RWPE1 (cell line): Measurements from ENCODE around the gene RPS19BP1.
A peak's percentile ranks its signal among the peaks of the same experiment; 100 is the strongest.

Source experiments
- CTCF ChIA-PET: fragments of 350-600 bp; sonication (Branson Sonifier 250); formaldehyde crosslinking; extraction: SDS; loops from one replicate; lab custom pipeline; 2021; lab: Yijun Ruan, JAX
- POLR2A ChIA-PET: fragments of 400-600 bp; formaldehyde crosslinking; extraction: SDS; loops from one replicate; lab custom pipeline; 2020; ENCODE audit warnings: antibody characterized with exemption; ENCODE audit not compliant: low non-redundant PET; lab: Yijun Ruan, JAX
- DNase-seq: peaks from one replicate; pipeline ENCODE4 v3.0.0; 2012; ENCODE audit warnings: low spot score
- H3K27ac ChIP-seq: fragments of 450-650 bp; 2 replicates; pipeline ENCODE4 v1.5.1; 2017
- TF ChIP-seq, protein P1 (sequence below): fragments of 450-650 bp; conservative IDR thresholded peaks from 2 replicates; pipeline ENCODE4 v1.5.1; 2017; ENCODE audit warnings: low read depth, mild to moderate bottlenecking

The RPS19BP1 gene

DNA sequence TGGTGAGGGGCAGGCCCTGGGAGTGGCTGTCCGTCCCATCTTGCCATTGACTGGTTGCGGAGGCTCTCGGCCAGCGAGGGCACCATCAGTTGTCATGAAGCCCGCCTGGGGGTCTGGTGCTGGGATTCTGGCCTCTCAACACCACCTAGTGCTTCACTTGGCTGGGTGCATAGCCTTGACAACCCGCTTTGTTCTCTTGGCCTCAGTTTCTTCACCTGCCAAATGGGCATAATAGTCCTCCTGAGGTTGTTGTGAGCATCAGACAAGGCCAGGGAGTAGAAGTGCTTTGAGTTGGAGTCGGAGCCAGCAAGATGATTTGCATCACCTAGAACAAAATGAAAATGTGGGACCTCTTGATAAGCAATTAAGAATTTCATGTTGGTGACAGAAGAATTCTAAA lies 36.5 kb upstream of the RPS19BP1 start:
- TF ChIP-seq, protein P1, sequence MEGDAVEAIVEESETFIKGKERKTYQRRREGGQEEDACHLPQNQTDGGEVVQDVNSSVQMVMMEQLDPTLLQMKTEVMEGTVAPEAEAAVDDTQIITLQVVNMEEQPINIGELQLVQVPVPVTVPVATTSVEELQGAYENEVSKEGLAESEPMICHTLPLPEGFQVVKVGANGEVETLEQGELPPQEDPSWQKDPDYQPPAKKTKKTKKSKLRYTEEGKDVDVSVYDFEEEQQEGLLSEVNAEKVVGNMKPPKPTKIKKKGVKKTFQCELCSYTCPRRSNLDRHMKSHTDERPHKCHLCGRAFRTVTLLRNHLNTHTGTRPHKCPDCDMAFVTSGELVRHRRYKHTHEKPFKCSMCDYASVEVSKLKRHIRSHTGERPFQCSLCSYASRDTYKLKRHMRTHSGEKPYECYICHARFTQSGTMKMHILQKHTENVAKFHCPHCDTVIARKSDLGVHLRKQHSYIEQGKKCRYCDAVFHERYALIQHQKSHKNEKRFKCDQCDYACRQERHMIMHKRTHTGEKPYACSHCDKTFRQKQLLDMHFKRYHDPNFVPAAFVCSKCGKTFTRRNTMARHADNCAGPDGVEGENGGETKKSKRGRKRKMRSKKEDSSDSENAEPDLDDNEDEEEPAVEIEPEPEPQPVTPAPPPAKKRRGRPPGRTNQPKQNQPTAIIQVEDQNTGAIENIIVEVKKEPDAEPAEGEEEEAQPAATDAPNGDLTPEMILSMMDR = no peak
- H3K27ac ChIP-seq = no peak overlapping the region
- DNase-seq = no peak
- ChIA-PET POLR2A (no interaction called here), CTCF (interaction anchor here (0.9 kb wide), 1 partner anchor 9 kb away, joined by 3 read pairs; no protein-coding TSS in a partner anchor)

DNA sequence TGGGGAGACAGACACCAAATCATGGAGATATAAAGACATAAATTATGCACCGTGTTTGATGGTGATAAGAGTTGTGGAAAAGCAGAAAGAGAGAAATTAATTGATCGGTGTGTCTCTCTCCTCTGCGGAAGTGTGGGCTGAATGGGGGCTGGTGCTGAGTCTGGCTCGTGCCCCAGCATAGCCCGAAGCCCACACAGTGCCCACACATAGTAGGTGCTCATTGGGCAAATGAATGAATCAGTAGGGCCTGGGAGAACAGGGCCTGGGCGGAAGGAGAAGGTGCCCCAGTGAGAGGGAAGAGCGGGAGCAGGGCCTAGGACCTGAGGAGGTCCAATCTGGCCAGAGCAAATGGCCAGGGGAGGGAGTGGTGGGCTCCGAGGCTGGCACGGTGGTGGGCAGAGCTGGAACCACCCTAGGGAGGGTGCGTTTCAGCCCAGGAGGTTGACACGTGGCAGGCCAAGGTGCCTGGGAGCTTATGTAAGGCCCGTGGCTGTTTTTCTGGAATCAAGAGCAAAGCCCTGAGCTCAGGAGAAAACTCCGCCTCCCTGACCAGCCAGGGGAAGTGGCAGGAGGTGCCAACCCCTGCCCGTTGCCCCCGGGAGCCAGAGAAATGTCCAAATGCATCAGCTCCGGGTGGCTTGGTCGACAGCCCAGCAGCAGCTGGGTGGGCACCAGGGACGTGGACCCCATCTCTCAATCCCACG lies 35.9 kb upstream of the RPS19BP1 start:
- TF ChIP-seq, protein P1 = no peak
- no peak for DNase-seq
- POLR2A ChIA-PET = no interaction called here
- H3K27ac ChIP-seq = no peak overlapping the region
- CTCF ChIA-PET = interaction anchor here (0.9 kb wide), 1 partner anchor 8 kb away, joined by 3 read pairs; no protein-coding TSS in a partner anchor

DNA sequence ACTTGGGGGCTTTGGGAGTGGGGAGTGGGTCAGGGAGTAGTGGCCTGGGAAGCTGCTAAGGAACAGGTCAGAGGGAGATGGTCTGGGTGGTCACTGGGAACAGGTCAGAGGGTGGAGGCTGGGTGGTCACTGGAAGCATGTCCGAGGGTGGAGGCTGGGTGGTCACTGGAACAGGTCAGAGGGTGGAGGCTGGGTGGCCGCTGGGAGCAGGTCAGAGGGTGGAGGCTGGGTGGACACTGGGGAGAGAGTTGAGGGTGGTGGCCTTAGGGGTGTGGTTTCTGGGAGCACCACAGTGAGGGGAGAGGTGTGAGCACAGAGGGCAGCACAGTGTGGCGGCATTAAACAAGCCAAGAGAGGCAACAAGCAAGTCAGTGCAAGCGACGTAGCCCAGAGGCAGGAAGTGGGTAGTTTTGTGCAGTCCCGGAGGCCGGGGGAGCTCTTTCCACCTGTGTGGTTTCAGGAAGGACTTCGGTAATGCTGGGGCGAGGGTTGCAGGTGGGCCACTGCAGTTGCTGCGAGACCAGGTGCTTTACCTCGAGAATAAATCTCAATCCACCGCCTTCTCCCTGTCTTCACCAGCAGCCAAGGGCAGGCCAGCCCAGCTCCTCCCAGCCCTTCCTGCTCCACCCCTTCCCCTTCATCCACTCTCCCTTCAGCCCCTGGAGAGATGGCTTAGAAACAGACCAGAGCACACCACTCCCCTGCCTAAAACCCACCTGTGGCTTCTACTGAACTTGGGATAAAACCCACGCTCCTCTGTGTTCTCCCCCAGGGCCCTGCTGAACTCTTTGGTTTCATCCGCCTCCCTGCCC lies 34.8 kb upstream of the RPS19BP1 start:
- POLR2A ChIA-PET = no interaction called here

DNA sequence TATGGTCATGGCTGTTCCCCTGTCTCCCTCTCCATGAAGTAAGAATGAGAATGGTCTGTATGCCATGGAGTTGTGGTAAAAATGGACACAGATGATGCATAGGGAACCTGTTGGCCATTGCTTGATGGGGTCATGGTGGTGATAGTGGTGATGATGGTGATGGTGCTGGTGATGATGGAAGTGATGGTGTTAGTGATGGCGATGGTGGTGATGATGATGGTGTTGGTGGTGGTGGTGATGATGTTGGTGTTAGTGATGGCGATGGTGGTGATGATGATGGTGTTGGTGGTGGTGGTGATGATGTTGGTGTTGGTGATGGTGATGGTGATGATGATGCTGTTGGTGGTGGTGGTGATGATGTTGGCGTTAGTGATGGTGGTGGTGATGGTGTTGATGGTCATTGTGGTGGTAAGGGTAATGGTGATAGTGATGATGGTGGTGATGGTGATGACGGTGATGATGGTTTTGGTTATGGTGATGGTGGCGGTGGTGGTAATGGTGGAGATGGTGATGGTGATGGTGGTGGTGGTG lies 32.9 kb upstream of the RPS19BP1 start:
- CTCF ChIA-PET = interaction anchor here (0.9 kb wide), 1 partner anchor 459 kb away, joined by 3 read pairs; no protein-coding TSS in a partner anchor
- TF ChIP-seq, protein P1 = no peak
- POLR2A ChIA-PET = no interaction called here

More for the DNA sequence above, 34.8 kb upstream of the RPS19BP1 start:
- TF ChIP-seq, protein P1 = no peak
- DNase-seq = no peak
- CTCF ChIA-PET = no interaction called here
- H3K27ac ChIP-seq = peak overlapping the region; percentile 37

DNA sequence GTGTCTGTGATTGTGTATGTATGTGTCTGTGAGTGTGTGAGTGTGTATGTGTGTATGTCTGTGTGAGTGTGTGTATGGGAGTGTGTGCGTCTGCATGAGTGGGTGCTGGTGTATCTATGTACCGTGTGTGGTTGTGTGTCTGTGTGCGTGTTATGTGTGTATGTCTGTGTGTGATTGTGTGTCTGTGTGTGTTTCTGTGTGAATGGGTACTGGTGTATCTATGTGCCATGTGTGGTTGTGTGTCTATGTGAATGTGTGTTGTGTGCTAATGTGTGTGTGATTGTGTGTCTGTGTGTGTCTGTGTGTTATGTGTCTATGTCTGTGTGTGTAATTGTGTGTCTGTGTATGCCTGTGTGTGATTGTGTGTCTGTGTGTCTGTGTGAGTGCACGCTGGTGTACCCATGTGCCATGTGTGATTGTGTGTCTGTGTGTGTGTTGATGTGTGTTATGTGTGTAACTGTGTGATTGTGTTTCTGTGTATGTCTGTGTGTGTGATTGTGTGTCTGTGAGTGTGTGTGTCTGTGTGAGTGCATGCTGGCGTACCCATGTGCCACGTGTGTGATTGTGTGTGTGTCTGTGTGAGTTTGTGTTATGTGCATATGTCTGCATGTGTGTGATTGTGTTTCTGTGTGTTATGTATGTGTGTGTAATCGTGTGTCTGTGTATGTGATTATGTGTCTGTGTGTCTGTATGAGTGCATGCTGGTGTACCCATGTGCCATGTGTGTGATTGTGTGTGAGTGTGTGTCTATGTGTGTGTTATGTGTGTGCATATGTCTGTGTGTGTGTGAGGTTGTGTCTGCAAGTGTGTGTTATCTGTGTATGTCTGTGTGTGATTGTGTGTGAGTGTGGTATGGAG lies 31.3 kb upstream of the RPS19BP1 start:
- no peak overlapping the region for H3K27ac ChIP-seq
- DNase-seq = no peak
- TF ChIP-seq, protein P1 = no peak
- ChIA-PET POLR2A (no interaction called here), CTCF (no interaction called here)

More for the DNA sequence above, 32.9 kb upstream of the RPS19BP1 start:
- no peak overlapping the region for H3K27ac ChIP-seq
- no peak for DNase-seq
